H1 (cell line): Measurements from ENCODE around the gene CAVIN2. TPM values are rescaled to one million over a fixed set of nuclear protein-coding genes. Genes with fewer than 3 reads are reported as not detected.

Experiments used
- CTCF ChIA-PET: fragments of 300-600 bp; sonication (Branson Sonifier 250); formaldehyde crosslinking; loops from one replicate; lab custom pipeline; 2021; ENCODE audit not compliant: partially characterized antibody; lab: Charles Lee
- POLR2A ChIA-PET: fragments of 300-600 bp; sonication (Branson Sonifier 250); formaldehyde crosslinking; loops from one replicate; lab custom pipeline; 2021; ENCODE audit warnings: inconsistent platforms; ENCODE audit not compliant: partially characterized antibody; lab: Charles Lee
- DNase-seq, 2 experiments: peaks; one replicate each; pipeline versions ENCODE4 v3.0.0 to v3.0.0-alpha.2; 2010 to 2022; ENCODE audit warnings: low spot score in 2 of 2, low read depth in 1 of 2, mixed read lengths in 1 of 2
- FAIRE-seq: peaks from 2 replicates; lab custom pipeline; 2011; peaks lifted over from hg19 to GRCh38; lab: Jason Lieb, UNC
- H2AFZ ChIP-seq: 2 replicates; pipeline ENCODE4 v1.8.1; 2012; ENCODE audit warnings: low read length, inconsistent platforms
- H2AK5ac ChIP-seq: 2 replicates; pipeline ENCODE4 v1.6.1; 2013; ENCODE audit warnings: low read depth, low read length
- H2BK120ac ChIP-seq: replicated peaks from 2 replicates; pipeline ENCODE3; 2013; ENCODE audit warnings: low read depth, low read length, inconsistent platforms
- H2BK12ac ChIP-seq: 2 replicates; pipeline ENCODE4 v1.6.1; 2013; ENCODE audit warnings: low read depth, low read length
- H2BK15ac ChIP-seq: 2 replicates; pipeline ENCODE4 v1.6.1; 2013; ENCODE audit warnings: low read length
- H2BK20ac ChIP-seq: 2 replicates; pipeline ENCODE4 v1.6.1; 2013; ENCODE audit warnings: low read length
- H2BK5ac ChIP-seq: 2 replicates; pipeline ENCODE4 v1.6.1; 2013; ENCODE audit warnings: low read depth, low read length
- H3K14ac ChIP-seq: 2 replicates; pipeline ENCODE4 v1.6.1; 2013; ENCODE audit warnings: inconsistent platforms; ENCODE audit not compliant: insufficient read length
- H3K18ac ChIP-seq: 2 replicates; pipeline ENCODE4 v1.6.1; 2013; ENCODE audit warnings: low read length; ENCODE audit errors: extremely low read depth
- H3K23ac ChIP-seq: 2 replicates; pipeline ENCODE4 v1.6.1; 2013; ENCODE audit warnings: inconsistent platforms; ENCODE audit not compliant: insufficient read length
- H3K23me2 ChIP-seq: 2 replicates; pipeline ENCODE4 v1.6.1; 2013; ENCODE audit warnings: low read depth, low read length
- H3K27ac ChIP-seq: 2 replicates; pipeline ENCODE4 v1.6.1; 2011; ENCODE audit warnings: low read depth, low read length, inconsistent platforms
- H3K27me3 ChIP-seq, 4 experiments: replicated peaks in 1 of 4; 1 replicate in 1 of 4; 2 replicates in 3 of 4; pipeline versions ENCODE4 v1.6.1 to v1.8.1; 2011 to 2013; ENCODE audit warnings: low read length in 3 of 4, mild to moderate bottlenecking in 3 of 4, inconsistent platforms in 2 of 4, mixed read lengths in 2 of 4, moderate library complexity in 1 of 4; ENCODE audit not compliant: control insufficient read depth in 3 of 4, insufficient read depth in 3 of 4; ENCODE audit errors: extremely low read depth in 1 of 4
- H3K36me3 ChIP-seq, 4 experiments: 2 replicates each; pipeline versions ENCODE4 v1.6.1 to v1.8.1; 2011 to 2013; ENCODE audit warnings: mild to moderate bottlenecking in 4 of 4, low read length in 3 of 4, moderate library complexity in 2 of 4, control low read depth in 1 of 4, inconsistent platforms in 1 of 4; ENCODE audit not compliant: insufficient read depth in 4 of 4, control insufficient read depth in 2 of 4
- H3K4ac ChIP-seq: replicated peaks from 2 replicates; pipeline ENCODE3; 2013; ENCODE audit warnings: low read length, low read depth, mixed read lengths, inconsistent platforms; ENCODE audit not compliant: insufficient read length
- H3K4me1 ChIP-seq, 4 experiments: replicated peaks in 1 of 4; 1 replicate in 1 of 4; 2 replicates in 3 of 4; pipeline versions ENCODE4 v1.6.1 to v1.8.1; 2011 to 2013; ENCODE audit warnings: low read length in 3 of 4, inconsistent platforms in 2 of 4, mixed read lengths in 1 of 4; ENCODE audit not compliant: insufficient read depth in 4 of 4, control insufficient read depth in 3 of 4
- H3K4me2 ChIP-seq, 2 experiments: 2 replicates each; pipeline versions ENCODE4 v1.6.1 to v1.8.1; 2011 to 2013; ENCODE audit warnings: low read depth in 2 of 2, low read length in 2 of 2, control low read depth in 1 of 2, inconsistent platforms in 1 of 2, mild to moderate bottlenecking in 1 of 2; ENCODE audit not compliant: insufficient read depth in 1 of 2
- H3K4me3 ChIP-seq, 4 experiments: fragments of 200-600, 300-600 bp in 1 of 4; sonication (generic), shearing (Covaris generic), sonication (Bioruptor Twin) in 1 of 4; 2 replicates each; pipeline versions ENCODE4 v1.5.1 to v1.8.1; 2011 to 2016; ENCODE audit warnings: low read length in 4 of 4, low read depth in 3 of 4, control low read depth in 2 of 4, inconsistent platforms in 2 of 4, mild to moderate bottlenecking in 2 of 4, mixed read lengths in 1 of 4, moderate library complexity in 1 of 4; ENCODE audit not compliant: insufficient read depth in 2 of 4; ENCODE audit errors: extremely low read depth in 1 of 4
- H3K56ac ChIP-seq: replicated peaks from 2 replicates; pipeline ENCODE3; 2013; ENCODE audit warnings: low read depth, mild to moderate bottlenecking, mixed read lengths, low read length, inconsistent platforms; ENCODE audit not compliant: insufficient read length
- H3K79me1 ChIP-seq: 2 replicates; pipeline ENCODE4 v1.6.1; 2013; ENCODE audit warnings: low read depth, low read length, control low read depth
- H3K79me2 ChIP-seq, 2 experiments: 2 replicates each; pipeline versions ENCODE4 v1.6.1 to v1.8.1; 2012 to 2013; ENCODE audit warnings: low read length in 2 of 2, mild to moderate bottlenecking in 2 of 2, inconsistent platforms in 1 of 2; ENCODE audit not compliant: insufficient read depth in 2 of 2, control insufficient read depth in 1 of 2
- H3K9ac ChIP-seq, 4 experiments: replicated peaks in 1 of 4; 1 replicate in 1 of 4; 2 replicates in 3 of 4; pipeline versions ENCODE4 v1.6.1 to v1.8.1; 2011 to 2013; ENCODE audit warnings: low read depth in 3 of 4, low read length in 3 of 4, control low read depth in 2 of 4, mild to moderate bottlenecking in 2 of 4, moderate library complexity in 2 of 4, inconsistent platforms in 1 of 4; ENCODE audit errors: extremely low read depth in 1 of 4
- H3K9me3 ChIP-seq, 2 experiments: 2 replicates each; pipeline versions ENCODE4 v1.6.1 to v1.8.1; 2012 to 2013; ENCODE audit warnings: mild to moderate bottlenecking in 2 of 2, moderate library complexity in 2 of 2, control low read depth in 1 of 2, inconsistent platforms in 1 of 2, low read depth in 1 of 2, low read length in 1 of 2, mixed read lengths in 1 of 2; ENCODE audit not compliant: insufficient read depth in 2 of 2
- H4K20me1 ChIP-seq, 2 experiments: replicated peaks in 1 of 2; 2 replicates each; pipeline versions ENCODE3 to v1.8.1; 2011 to 2013; ENCODE audit warnings: inconsistent platforms in 2 of 2, low read length in 2 of 2, mild to moderate bottlenecking in 1 of 2; ENCODE audit not compliant: insufficient read depth in 2 of 2, control insufficient read depth in 1 of 2
- H4K5ac ChIP-seq: 2 replicates; pipeline ENCODE4 v1.6.1; 2013; ENCODE audit warnings: low read length, low read depth, mixed read lengths, inconsistent platforms; ENCODE audit not compliant: insufficient read length
- H4K8ac ChIP-seq: 2 replicates; pipeline ENCODE4 v1.8.0; 2013; ENCODE audit warnings: mild to moderate bottlenecking, moderate library complexity, low read length, inconsistent platforms; ENCODE audit not compliant: insufficient read depth; ENCODE audit errors: extremely low read depth
- H4K91ac ChIP-seq: replicated peaks from 2 replicates; pipeline ENCODE3; 2013; ENCODE audit warnings: low read length, mixed read lengths, inconsistent platforms; ENCODE audit not compliant: insufficient read length
- CREB1 ChIP-seq: IDR thresholded peaks from 2 replicates; pipeline ENCODE4 v1.6.1; 2012; ENCODE audit warnings: inconsistent platforms
- RAD21 ChIP-seq, 2 experiments: IDR thresholded peaks in 1 of 2; conservative IDR thresholded peaks in 1 of 2; 2 replicates each; pipeline ENCODE4 v1.6.1; 2011; ENCODE audit warnings: low read depth in 2 of 2, low read length in 2 of 2, improper control_type of control experiment in 1 of 2, inconsistent platforms in 1 of 2, mild to moderate bottlenecking in 1 of 2, moderate library complexity in 1 of 2
- RBBP5 ChIP-seq: IDR thresholded peaks from 2 replicates; pipeline ENCODE4 v1.7.1; 2012; ENCODE audit warnings: low read depth, mild to moderate bottlenecking, inconsistent platforms, low read length, moderate library complexity, borderline replicate concordance
- WGBS, 2 experiments: shearing (Covaris generic) in 1 of 2; methylation state at CpG; one replicate each; pipeline versions ENCODE4 v1.1.6 to v1.1.7; 2013 to 2015; ENCODE audit warnings: low lambda C conversion rate in 2 of 2, mixed read lengths in 2 of 2, inconsistent platforms in 1 of 2, low coverage in 1 of 2, missing lambda C conversion rate in 1 of 2; ENCODE audit not compliant: insufficient replicate concordance in 2 of 2, insufficient coverage in 1 of 2, insufficient read length in 1 of 2; ENCODE audit errors: extremely low coverage in 1 of 2, missing lambda C conversion rate in 1 of 2; 5-methylcytosine and 5-hydroxymethylcytosine counted together
- polyA plus RNA-seq, 7 experiments: library from polyadenylated mRNA; depleted of rRNA in 3 of 7; stranded (reverse) in 5 of 7; unstranded in 2 of 7; fragments of >200 nt in 5 of 7; fragments of 200-250 nt in 2 of 7; gene quantifications; 1 replicate in 5 of 7; 2 replicates in 1 of 7; 4 replicates in 1 of 7; pipeline versions ENCODE4 v1.2.1 to v1.2.3, GENCODE V29; 2011 to 2013; ENCODE audit warnings: missing spikeins in 2 of 7, mixed read lengths in 2 of 7
- total RNA-seq: library from RNA; stranded (reverse); fragmentation: NEBNext Ultra II Directional; extraction: Animal tissue kit (Norgen Biotek cat#: 25700); gene quantifications from 2 replicates; pipeline ENCODE4 v1.2.1, GENCODE V29; 2021
- TF ChIP-seq, protein P1 (sequence below), 3 experiments: IDR thresholded peaks; 1 replicate in 2 of 3; 2 replicates in 1 of 3; pipeline versions ENCODE4 v1.5.1 to v1.6.1; 2011; ENCODE audit warnings: low read length in 3 of 3, mild to moderate bottlenecking in 3 of 3, inconsistent platforms in 2 of 3, low read depth in 1 of 3, moderate library complexity in 1 of 3; ENCODE audit not compliant: insufficient read depth in 1 of 3; ENCODE audit errors: control extremely low read depth in 1 of 3

CAVIN2 gene
- total and polyA plus RNA-seq, 2 of the 8 experiments (the other 6 are each of a cell fraction or from before 2014, with no cell fraction given) = 0.03 TPM; not detected in 1

DNA sequence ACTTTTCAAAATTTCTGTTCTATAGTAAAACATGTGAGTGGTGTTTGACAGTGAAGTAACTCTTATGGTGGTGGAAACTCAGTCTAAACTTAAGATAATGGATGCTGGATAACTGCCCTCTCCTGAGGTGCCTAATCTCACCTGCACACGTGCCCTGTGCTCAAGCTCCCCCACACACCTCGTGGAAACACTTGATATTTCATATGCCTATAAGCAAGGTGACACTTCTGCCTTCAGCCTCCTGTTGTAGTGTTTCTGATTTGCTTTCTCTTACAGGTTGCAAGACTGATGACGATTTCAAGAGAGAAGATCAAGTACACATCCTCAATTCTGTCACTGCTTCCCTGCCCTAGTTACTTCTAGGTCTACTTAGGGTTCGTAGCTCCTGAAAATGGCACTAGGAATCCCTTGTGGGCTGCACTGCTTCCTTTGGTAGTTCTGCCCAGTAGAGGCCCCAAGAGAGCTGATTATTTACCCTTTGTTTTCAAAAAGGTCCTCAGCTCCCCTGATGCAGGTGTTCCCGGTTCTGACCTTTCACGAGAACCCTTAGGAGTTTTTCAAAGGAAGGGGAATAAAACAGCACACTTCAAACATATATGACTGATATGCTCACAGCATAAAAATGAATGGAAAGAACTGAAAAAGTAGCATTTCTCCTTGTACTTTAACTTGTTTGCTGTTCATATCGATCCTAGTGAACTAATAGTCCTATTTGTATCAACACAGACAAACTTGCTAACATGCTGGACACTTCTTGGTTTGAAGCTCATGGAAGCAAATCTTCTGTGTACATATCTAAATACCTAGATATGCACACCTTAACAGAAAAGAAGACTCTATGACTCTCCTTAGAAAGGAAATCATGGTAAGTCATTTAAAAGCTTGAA is 6.7 kb downstream of the CAVIN2 start:
- Histone ChIP-seq H3K56ac (no peak overlapping the region), H4K8ac (no peak overlapping the region), H2BK20ac (no peak overlapping the region), H3K9me3 (no peaks in the 10 kb centered on the region), H2BK120ac (no peak overlapping the region), H3K36me3 (no peaks in the 10 kb centered on the region), H3K23me2 (no peaks in the 10 kb centered on the region), H3K14ac (no peak overlapping the region), H3K27ac (no peak overlapping the region), H3K23ac (no peak overlapping the region), H2BK15ac (no peak overlapping the region), H3K27me3 (no peaks in the 10 kb centered on the region), H2BK12ac (no peak overlapping the region), H3K9ac (no peak overlapping the region), H3K4me3 (no peak overlapping the region), H4K91ac (no peak overlapping the region), H2BK5ac (no peak overlapping the region), H3K18ac (no peak overlapping the region), H3K4me1 (0 out of 7 replicates have a peak, but pooled peaks cover 0 to 1% (median 0%) of the 10 kb centered on the region in 4 experiments), H3K79me1 (no peaks in the 10 kb centered on the region), H4K20me1 (no peaks in the 10 kb centered on the region), H3K4ac (no peak overlapping the region), H2AK5ac (no peak overlapping the region), H3K4me2 (no peak overlapping the region), H3K79me2 (no peaks in the 10 kb centered on the region; a peak in 1 of 4 replicates), H4K5ac (no peak overlapping the region), H2AFZ (0 out of 2 replicates have a peak overlapping the region, but pooled peaks have one; percentile 46)
- ChIA-PET POLR2A (no interaction called here), CTCF (interaction anchor here (0.6 to 3.5 kb wide), 16 partner anchors 8 to 356 kb away, joined by 3 to 24 read pairs (median 4); no protein-coding TSS in a partner anchor)
- FAIRE-seq (no peak), DNase-seq (no peak)
- TF ChIP-seq, protein P1, sequence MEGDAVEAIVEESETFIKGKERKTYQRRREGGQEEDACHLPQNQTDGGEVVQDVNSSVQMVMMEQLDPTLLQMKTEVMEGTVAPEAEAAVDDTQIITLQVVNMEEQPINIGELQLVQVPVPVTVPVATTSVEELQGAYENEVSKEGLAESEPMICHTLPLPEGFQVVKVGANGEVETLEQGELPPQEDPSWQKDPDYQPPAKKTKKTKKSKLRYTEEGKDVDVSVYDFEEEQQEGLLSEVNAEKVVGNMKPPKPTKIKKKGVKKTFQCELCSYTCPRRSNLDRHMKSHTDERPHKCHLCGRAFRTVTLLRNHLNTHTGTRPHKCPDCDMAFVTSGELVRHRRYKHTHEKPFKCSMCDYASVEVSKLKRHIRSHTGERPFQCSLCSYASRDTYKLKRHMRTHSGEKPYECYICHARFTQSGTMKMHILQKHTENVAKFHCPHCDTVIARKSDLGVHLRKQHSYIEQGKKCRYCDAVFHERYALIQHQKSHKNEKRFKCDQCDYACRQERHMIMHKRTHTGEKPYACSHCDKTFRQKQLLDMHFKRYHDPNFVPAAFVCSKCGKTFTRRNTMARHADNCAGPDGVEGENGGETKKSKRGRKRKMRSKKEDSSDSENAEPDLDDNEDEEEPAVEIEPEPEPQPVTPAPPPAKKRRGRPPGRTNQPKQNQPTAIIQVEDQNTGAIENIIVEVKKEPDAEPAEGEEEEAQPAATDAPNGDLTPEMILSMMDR (IDR thresholded peaks at IDR 0.05; ENCODE audit: control extremely low read depth in 1 of 3, insufficient read depth in 1 of 3, low read depth in 1 of 3, low read length in 3 of 3) = peak in 2 of 3 experiments; percentile 6 to 19; a peak in 2 of 4 replicates
- TF ChIP-seq RAD21 (IDR thresholded peaks at IDR 0.05 in 1 of 2, conservative IDR thresholded peaks at IDR 0.05 in 1 of 2; ENCODE audit: low read depth in 2 of 2, low read length in 2 of 2) = peak; percentile 21 to 39; a peak in 2 of 4 replicates
- TF ChIP-seq CREB1 = no peak
- TF ChIP-seq RBBP5 = no peak
- WGBS, 2 experiments = 93% methylated on average over 7 of the region's 7 CpGs; no CpG with 5 or more reads in 1 of the 2 experiments
